Activated CD8-positive, alpha-beta memory T cell treated with anti-CD3 and anti-CD28 coated beads for 24 hours (primary cell): Measurements from ENCODE around the gene C2orf74.
A peak's percentile ranks its signal among the peaks of the same experiment; 100 is the strongest.
"Not testable (repeated sequence)": the region's sequence is repeated elsewhere in the genome, so short reads cannot be mapped to it uniquely, and the experiment has no call there.

Experiments used
- DNase-seq: peaks from one replicate; pipeline ENCODE4 v3.0.0-alpha.2; 2020

C2orf74 gene

GRCh38 chr2:61161888-61162287 lies at the start of gene C2orf74:
Gene C2orf74, plus strand, starts transcription at chr2:61162188. Its CDS starts 327 bp downstream, at chr2:61162515.
- no peak for DNase-seq

GRCh38 chr2:61114147-61114546 lies 47.8 kb upstream of the C2orf74 start:
- DNase-seq: no peak

GRCh38 chr2:61116302-61116701 lies 45.7 kb upstream of the C2orf74 start:
- no peak for DNase-seq

- DNase-seq: no peak
Observed at GRCh38 chr2:61117534-61117933, 44.5 kb upstream of the C2orf74 start.

DNA sequence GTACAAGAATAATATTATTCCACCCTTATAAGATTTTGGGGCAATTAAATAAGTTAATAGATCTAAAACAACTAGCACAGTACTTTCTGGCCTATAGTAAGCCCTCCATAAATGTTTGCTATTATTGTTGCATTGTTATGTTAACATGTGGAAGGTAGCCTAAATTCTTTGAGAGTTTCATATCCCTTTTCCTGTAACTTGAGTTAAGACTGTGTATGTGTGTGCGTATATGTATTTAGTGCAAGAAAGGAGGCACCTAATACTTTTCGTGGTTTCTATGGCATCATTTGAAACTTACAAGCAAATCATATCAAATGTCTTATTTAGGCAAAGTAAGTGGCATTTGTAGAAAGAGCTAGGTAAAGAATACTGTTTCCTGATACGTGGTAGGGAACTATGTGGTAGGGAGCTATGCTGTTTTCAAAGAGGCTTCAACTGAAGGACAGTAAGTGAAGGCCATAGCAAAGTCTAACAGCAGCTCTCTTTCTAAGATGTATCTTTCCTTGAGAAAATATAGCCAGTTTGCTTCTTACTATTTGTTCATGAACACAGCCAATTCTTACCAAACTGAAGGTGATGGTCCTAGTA lies 36.8 kb upstream of the C2orf74 start:
- DNase-seq: no peak

DNA sequence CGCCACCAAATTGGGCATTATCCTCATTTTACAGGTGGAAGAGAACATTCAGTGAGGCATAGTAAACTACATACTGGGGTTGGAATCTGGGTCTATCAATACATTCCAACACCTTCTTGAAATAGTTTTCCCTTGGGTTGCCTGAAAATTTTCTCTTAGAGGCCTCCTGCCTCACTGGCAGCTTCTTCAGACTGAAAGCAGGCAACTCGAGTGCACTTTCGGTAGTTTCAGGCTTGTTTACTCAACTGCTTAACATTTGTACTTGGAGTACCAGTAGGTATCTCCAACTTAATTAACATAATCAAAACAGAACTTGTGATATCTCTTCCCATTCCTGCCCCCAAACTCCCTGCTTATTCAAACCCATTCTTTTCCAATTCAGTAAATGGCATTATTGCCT lies 36.2 kb upstream of the C2orf74 start:
- no peak for DNase-seq

DNA sequence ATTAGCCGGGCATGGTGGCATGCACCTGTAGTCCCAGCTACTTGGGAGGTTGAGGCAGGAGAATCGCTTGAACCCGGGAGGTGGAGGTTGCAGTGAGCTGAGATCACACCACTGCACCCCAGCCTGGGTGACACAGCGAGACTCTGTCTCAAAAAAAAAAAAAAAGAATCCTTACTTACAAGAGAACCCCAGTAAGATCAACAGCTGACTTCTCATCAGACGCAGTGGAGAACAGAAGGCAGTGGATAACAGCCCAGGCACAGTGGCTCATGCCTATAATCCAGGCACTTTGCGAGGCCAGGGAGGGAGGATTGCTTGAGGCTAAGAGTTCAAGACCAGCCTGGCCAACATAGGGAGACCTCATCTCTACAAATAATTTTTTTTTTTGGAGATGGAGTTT lies 33.9 kb upstream of the C2orf74 start:
- not testable (repeated sequence) for DNase-seq

GRCh38 chr2:61134141-61134540 lies 27.8 kb upstream of the C2orf74 start:
- no peak for DNase-seq

- no peak for DNase-seq
Observed at GRCh38 chr2:61135510-61135909, 26.5 kb upstream of the C2orf74 start.

DNA sequence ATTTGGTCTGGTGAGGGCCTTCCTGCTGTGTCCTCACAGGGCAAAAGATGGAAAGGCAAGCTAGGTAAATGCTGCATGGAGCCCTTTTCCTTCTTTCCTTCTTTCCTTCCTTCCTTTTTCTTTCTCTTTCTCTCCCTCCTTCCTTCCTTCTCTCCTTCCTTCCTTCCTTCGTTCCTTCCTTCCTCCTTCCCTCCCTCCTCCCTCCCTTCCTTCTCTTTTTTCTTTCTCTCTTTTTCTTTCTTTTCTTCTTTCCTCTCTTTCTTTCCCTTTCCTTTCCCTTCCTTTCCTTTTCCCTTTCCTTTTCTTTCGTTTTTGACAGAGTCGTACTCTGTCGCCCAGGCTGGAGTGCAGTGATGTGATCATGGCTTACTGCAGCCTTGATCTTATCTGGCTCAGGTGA lies 23.1 kb upstream of the C2orf74 start:
- no peak for DNase-seq

DNA sequence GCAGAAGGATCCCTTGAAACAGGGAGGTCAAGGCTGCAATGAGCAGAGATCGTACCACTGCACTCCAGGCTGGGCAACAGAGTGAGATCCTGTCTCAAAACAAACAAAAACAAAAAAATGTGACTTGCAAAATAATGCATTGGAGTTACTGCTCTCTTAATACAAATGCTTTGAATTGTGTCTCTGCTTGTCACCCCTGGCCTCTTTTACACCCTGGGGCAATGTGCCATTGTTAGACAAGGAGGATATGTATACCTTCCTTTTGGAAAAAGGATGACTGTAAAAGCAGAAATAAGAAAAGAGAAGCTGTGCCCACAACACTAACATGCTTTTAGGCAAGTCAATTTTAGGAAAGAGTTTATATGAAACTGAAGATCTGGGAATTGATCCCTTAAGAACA lies 20.8 kb upstream of the C2orf74 start:
- no peak for DNase-seq

GRCh38 chr2:61144697-61145268 lies 17.2 kb upstream of the C2orf74 start:
- DNase-seq: peak; percentile 96

- DNase-seq: no peak
Observed at GRCh38 chr2:61145990-61146389, 16.0 kb upstream of the C2orf74 start.

GRCh38 chr2:61148091-61148490 lies 13.9 kb upstream of the C2orf74 start:
- not testable (repeated sequence) for DNase-seq

- DNase-seq: no peak
Observed at GRCh38 chr2:61149074-61149473, 12.9 kb upstream of the C2orf74 start.

DNA sequence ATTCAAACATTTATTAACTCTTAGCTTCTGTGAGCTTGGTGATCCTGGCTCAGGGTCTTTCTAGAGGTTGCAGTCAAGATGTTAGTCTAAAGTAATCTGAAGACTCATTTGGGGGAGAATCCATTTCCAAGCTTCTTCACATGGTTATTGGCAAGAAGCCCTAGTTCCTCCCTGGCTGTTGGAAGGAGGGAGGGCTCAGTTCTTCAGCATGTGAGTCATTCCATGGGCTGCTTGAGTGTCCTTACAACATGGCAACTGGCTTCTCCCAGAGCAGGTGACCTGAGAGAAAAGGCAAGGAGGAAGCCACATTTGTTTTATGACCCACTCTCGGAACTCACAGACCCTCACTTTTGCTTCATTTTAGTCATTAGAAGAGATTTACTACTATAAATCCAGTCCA lies 10.6 kb upstream of the C2orf74 start:
- DNase-seq: no peak

- peak; percentile 15 for DNase-seq
Observed at GRCh38 chr2:61157371-61158003, 4.5 kb upstream of the C2orf74 start.

DNA sequence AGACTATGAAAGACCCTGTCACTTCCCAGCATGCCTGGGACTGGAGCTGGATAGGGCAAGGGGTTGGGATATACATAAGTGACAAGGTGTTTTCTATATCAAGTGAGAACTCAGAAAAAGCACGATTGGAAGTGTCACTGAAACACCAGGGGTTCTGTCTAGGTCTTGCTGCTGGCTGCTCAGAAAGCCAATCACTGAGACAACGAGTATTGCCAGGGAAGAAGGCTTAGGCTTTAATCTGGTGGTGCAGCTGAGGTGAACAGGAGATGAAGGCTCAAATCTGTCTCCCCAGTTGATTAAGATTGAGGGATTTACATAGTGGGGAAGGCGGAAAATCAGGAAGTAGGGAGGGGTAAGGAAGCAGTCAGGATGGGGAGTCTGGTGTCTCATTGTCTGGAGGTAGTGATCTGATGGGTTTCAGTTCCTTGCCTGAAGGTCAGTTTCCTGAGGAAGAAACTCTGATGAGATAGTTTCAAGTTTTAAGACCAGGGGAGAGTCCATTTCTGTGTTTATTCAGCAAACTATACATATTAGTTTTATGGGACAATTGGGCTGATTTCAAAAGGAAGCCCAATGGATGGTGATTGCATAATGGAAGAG lies 3.5 kb upstream of the C2orf74 start:
- peak; percentile 7 for DNase-seq

GRCh38 chr2:61162721-61163120 lies 733 bp downstream of the C2orf74 start:
- DNase-seq: no peak

DNA sequence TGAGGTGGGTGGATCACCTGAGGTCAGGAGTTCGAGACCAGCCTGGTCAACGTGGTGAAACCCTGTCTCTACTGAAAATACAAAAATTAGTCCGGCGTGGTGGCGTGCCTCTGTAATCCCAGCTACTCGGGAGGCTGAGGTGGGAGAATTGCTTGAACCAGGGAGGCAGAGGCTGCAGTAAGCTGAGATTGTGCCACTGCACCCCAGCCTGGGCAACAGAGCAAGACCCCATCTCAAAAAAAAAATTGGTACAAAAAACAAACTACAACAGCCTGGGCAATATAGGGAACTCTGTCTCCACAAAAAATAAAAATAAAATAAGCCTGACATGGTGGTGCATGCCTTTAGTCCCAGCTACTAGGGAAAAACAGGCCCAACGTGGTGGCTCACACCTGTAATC lies 3.1 kb downstream of the C2orf74 start:
- not testable (repeated sequence) for DNase-seq

DNA sequence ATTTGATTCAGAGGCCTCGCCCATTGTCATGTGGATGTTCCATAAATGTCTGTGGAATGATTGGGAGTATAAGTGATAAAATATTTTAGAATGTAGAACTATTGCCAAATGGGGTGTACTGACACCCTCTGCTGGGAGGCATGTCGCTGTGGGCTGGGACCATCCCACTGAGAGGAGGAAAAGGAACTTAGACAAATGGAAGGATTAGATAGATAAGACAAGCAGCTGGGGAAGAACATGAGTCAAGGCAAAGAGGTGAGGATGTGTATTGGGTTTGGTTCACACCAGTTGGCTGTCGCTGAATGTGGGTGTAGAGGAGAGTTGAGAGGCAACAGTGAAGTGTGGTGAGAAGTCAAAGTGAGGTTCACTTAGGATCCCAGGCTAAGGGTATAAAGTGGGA lies 4.0 kb downstream of the C2orf74 start:
- DNase-seq: peak; percentile 26

DNA sequence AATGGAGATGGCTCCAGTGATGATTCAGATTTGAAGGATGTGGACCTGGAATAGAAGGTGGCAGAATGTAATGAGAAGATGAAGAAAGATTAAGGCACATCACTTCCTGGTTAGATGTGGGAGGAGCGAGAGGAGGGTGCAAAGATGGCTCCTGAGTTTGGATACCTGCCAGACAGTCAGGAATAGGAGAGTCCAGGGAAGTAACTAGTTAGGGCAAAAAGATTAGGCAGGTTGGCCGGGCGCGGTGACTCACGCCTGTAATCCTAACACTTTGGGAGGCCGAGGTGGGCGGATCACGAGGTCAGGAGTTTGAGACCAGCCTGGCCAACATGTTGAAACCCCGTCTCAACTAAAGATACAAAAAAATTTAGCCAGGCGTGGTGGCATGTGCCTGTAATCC lies 5.6 kb downstream of the C2orf74 start:
- DNase-seq: no peak

- peak; percentile 40 for DNase-seq
Observed at GRCh38 chr2:61172671-61173070, 10.7 kb downstream of the C2orf74 start.

DNA sequence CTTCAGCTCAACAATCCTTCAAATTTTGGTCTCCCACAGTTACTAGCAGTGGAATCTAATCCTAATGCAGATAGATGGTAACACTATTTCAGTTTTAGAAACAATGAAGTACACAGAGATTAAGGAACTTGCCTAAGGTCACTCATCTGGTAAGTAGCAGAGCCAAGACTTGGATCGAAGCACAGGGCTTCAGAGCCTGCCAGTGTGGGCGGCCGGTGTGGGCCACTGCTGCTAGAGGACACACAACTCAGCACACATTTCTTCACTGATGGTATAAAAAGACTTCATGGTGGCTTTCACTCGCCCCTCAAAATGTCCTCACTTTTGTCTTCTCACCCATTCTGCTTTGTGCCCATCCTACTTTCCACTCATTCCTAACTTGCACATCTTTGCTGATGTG lies 11.1 kb downstream of the C2orf74 start:
- no peak for DNase-seq
